HG02943 (cell line): ENCODE measurements around the gene TP53TG5.
"Not testable (repeated sequence)": the region's sequence is repeated elsewhere in the genome, so short reads cannot be mapped to it uniquely, and the experiment has no call there.

Experiments
- ATAC-seq: cut with Tn5 transposase; IDR thresholded peaks from one replicate; pipeline ENCODE4 v1.9.1; 2021; ENCODE audit warnings: mild to moderate bottlenecking, low read depth, moderate library complexity; ENCODE audit not compliant: unreplicated experiment

TP53TG5 gene

GRCh38 chr20:45368221-45368980, 9.7 kb downstream of the TP53TG5 start:
- ATAC-seq = peak; percentile 80

DNA sequence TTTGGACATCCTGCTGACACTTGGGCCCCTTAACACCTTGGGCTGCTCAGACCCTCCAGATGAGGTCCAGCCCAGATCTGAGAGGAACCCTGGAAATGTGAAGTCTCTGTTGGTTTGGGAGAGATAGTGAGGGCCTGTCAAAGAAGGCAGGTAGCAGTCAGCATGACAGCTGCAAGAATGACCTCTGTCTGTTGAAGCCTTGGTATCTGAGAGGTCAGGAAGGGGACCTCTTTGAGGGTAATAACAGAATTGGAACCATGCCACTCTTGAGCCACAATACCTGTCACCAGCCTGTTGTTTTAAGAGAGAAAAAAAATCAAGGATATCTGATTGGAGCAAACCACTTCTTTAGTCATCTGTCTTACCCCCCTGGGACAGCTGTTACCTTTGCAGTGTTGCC, 11.0 kb downstream of the TP53TG5 start:
- no peak for ATAC-seq

- no peak for ATAC-seq
Observed at GRCh38 chr20:45366631-45367030, 11.5 kb downstream of the TP53TG5 start.

GRCh38 chr20:45366192-45366591, 11.9 kb downstream of the TP53TG5 start:
- no peak for ATAC-seq

GRCh38 chr20:45365444-45365970, 12.6 kb downstream of the TP53TG5 start:
- no peak for ATAC-seq

DNA sequence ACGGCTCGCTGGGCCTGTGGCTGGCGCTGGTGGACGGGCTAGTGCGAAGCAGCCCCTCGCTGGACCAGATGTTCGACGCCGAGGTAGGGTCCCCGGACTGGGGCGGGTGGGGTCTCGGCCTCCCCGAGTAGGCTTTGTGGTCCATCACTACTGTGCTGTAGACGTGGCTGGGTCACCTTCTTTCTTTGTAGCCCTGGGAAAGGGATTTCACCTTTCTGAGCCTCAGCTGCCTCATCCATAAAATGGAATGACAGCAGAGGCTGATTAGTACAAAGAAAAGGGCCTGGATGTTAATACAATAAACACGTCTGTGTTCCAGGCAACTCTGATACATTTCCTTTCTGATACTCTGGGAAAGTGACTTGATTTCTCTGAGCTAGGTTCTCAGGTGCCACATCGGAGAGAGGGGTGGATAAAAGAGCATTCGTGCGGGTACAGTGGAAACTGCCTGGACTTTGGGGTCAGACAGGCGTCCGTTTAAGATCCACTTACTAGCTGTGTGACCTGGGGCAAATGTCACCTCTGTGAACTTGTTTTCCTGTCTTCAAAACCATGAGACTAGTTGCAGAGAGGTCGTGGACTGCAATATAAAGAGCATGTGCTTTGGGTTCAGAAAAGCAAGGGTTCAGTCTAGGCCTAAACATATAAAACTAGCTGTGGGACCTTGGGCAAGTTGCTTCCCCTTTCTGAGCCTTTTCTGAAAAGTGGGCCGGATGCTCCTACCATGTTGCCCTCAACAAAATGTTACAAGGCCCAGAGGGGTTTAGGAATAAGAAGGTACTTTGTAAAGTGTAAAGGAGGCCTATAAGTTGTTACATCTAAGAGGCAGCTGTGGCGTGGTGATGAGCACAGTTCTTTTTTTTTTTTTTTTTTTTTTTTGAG, 14.3 kb downstream of the TP53TG5 start:
- ATAC-seq = no peak

- ATAC-seq = peak; percentile 86
Observed at GRCh38 chr20:45362804-45363610, 15.1 kb downstream of the TP53TG5 start, which contains the start of gene SYS1. Gene SYS1, plus strand, starts transcription at chr20:45363156. Its CDS starts 376 bp downstream, at chr20:45363532.

- ATAC-seq = no peak
Observed at GRCh38 chr20:45361793-45362192, 16.3 kb downstream of the TP53TG5 start.

DNA sequence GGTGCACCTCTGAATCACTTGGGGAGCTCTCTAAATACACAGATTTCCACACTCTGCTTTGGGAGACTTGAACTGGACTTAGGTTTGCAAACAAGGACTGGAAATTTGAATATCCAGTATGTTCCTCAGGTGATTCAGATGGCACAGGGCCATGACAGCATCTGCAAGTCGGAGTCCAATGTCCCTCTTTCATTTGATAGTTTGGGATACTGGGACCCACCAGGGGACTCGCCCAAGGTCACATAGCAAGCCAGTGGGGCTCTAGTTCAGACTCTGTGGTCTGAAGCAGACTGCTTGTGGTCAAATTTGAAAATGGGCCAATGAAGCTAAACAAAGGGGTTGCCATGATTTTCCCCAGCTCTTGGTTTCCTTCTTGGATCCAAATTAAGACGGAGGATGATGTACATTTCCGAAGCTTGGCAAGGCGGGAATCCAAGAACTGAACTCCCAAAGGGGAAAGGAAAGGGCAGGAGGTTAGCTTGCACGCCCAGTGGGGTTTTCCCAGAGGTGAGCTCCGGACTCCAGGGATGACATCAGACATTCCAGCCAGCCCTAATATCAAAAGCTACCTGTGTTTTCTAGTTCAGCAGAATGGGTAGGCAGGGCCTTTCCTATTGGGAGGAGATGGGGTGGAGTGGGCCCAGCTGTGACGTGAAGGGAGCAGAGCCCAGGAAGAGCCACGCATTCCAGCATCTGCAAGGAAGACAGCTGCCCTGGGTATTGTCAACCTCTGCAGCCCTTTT, 18.5 kb downstream of the TP53TG5 start:
- ATAC-seq = no peak

DNA sequence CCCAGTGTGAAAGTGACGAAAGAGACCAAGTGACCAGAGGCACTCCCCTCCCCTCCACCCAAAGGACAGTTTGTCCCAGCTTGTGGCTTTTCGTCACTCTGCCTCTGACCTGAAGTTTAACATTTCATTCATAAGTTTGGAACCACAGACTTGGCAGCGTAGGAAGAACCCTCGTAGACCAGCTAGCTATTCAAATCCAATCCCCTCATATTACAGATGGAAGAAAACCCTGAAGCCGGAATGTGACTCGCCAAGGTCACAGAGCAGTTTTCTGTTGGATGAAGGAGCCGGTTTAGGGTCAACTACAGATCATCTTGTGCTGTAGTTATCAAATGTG, 19.1 kb downstream of the TP53TG5 start:
- no peak for ATAC-seq

GRCh38 chr20:45358282-45359068, 19.6 kb downstream of the TP53TG5 start:
- no peak for ATAC-seq

DNA sequence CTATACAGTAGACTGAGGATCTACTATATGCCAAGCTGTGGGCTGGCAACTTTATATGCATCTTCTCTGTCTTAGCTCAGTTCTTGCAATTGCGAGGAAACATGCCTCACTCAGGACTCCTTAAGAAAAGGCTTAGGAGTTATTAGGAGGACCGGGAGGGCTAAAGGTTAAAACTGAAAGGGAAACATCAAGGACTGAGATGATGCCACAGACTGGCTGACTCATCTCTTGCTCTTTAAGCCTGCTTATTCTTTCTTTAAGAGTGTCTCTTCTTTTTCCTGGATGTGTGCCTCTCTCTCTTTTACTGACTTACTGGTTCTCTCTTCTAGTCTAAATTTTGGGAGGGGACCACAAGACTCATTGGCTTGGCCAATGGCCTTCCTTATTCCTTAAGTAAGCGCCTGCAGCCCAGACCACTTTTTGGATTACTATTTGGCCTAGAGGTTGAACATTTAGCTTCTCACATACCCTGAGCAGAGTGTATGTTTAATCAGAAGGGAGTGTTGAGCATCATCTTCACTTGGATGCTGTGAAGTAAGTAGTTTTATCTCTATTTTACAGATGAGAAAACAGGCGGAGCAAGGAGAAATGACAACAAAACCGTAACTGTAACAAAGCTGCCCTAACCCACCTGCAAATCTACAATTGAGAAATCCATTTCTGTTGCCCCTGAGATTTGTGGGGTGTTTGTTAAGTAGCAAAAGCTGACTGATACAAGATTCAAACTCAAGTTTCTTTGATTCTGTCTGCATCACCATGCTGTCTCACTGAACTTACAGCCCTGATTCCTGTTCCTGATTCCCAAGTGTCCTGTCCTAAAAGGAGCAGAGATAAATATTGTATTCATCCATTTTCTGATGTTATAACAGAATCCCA, 22.7 kb downstream of the TP53TG5 start:
- no peak for ATAC-seq

DNA sequence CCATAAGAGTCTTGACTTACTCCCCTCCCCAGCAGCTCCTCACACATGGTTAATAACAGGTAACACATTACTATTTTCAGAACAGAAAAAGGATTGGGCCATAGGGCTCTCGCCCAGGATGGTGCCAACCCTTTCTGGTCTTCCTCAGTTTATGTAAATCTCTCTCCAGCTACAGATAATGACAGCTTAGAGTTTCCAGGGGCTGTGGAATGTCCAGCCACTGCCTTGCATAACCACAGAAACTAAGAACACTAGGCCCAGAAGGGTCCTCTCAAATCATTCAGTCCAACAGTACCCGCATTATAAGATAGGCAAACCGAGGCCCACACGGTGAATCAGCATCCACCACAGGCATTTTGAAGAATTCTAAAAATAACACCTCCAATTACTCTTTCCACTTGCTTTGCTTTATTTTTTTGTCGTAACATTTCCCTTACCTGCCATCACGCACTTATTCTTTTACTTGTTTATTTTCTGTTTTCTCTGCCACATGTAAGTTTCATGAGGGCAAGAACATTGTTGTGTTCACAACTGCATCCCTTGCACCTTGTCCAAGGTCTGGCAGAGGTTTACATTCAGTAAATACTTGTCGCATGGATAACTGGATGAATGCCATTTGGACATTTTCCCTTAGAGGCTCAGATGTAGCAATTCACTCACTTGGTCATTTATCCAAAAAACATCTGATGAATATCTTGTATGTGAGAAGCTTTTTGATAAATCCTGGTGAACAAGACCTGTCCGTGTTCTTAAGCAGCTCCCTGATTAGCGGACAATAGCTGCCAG, 23.5 kb downstream of the TP53TG5 start:
- no peak for ATAC-seq

DNA sequence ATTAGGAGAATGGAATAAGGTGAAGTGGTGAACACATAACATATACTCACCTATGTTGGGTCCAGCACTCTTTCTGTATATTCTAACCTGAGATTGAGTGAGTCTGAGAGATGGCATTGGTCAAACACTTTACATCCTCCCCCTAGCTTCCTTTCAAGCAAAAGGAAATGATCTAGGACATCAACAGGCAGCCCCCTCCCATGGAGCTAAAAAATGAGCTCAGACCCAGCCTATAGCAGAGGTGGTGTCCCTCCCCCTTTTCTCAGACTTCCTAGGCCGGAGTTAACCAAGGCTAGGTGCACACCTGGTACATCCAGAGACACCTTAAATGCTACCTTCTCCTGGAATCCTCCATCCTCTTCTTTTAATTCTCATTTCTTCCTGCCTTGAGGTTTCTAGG, 24.4 kb downstream of the TP53TG5 start:
- ATAC-seq = no peak

GRCh38 chr20:45352729-45353128, 25.4 kb downstream of the TP53TG5 start:
- ATAC-seq = no peak

- not testable (repeated sequence) for ATAC-seq
Observed at GRCh38 chr20:45350795-45351194, 27.3 kb downstream of the TP53TG5 start.

- no peak for ATAC-seq
Observed at GRCh38 chr20:45350217-45350616, 27.9 kb downstream of the TP53TG5 start.
